H4 (cell line): Measurements from ENCODE around the gene IFI16. TPM values are rescaled to one million over a fixed set of nuclear protein-coding genes. Genes with fewer than 3 reads are reported as not detected.

ENCODE experiments used
- DNase-seq: peaks from one replicate; pipeline ENCODE4 v3.0.0-alpha.2; 2015; ENCODE audit warnings: low spot score
- total RNA-seq: library from RNA; depleted of rRNA; stranded (reverse); fragments of >200 nt; shearing (Covaris generic); gene quantifications from 2 replicates; pipeline ENCODE4 v1.2.3, GENCODE V29; 2014

Gene IFI16
- total RNA-seq, 1 experiment from 2014 or later = 54.0 TPM

DNA sequence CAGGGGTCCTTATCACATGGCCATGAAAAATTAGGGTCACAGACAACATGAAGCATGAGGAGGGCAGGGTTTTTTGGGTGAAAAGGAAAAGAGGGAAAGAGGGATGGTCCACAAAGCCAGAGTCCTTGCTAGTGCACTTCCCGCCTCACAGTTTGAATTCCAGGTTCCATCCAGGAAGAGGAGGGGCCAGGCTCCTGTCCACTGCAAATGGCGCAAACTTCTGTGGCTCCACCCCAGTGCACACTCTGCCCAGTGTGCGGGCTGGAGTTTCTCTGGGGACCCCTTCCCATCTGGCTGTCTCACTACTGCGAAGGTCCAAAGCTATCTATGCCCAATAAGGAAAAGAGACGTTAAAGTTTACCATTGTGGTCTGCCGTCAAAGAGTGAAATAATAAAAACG is 49.0 kb downstream of the IFI16 start:
- no peak for DNase-seq

DNA sequence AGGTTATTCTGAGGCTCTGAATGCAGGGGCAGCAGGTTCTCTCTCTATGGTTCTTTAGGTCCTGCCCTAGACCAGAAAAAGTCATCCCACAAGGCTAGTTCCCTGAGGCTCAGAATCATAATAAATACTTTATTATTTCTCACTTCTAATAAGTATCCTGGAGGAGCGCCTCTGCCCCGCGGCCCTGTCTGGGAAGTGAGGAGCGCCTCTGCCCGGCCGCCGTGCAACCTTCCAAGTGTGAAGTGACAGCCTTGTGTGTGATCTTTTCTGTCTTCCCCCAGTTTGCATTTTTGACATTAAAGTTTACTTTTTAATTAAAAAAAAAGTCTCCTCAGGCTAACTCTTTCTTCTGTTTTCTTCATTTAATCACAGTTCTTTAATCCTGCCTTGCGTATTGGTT is 55.4 kb downstream of the IFI16 start:
- DNase-seq = no peak

DNA sequence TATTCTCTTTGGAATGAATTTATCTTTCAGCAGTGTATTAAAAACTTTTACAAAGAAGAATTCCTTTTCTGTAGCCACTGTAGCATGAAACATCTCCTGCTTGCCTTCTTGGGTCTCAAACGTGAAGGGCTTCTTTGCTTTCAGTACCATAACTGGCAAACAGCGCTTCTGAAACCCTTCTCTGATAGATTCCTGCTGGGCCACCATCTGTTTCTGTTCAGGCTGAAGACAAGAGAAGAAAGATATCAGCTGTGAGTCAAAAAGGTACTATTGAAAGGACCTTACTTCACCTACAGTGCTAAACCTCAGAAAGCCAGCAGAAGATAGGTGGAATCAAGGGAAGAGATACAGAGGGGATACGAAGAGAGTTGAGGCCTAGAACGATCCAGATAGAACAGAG is 56.4 kb downstream of the IFI16 start:
- DNase-seq = no peak

DNA sequence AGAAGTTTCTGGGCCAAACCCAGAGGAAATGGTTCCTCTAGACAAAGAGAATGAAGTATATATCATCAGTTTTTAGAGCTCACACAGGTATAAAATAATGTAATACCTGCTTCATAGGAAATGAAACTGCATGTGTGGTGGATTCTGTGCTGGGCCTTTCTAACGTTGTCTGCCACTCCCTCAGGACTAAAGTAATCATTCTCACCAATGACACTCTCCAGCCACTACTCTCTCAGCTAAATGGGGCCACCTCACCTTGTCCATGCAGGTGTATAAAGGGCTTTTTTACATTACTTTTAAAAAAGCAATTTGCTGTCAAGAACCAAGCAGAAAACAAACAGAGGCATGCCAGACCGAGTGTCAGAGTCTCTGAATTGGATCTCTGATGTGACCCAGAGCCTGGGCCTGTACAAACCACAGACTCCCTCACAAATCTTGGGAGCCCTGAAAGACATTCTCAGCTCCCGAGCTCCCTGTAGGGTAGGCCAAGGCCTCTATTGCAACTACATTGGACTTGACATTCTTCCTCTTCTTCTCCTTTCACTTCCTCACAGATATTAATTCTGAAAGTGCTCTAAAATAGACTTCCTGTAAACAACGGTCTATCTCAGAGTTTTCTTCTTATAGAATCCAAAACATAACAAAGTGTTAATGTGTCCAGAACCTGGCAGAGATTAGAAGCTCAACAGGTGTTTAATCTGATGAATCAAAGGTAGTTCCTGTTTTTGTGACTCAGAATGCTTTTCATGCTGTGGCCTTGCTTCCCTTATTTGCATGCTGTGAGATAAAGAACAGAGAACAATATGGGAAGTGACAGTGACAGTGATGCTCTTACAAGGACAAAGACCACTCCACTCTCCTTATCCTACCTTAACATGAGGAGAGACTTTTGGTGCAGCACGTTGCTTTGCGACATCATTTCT is 58.3 kb downstream of the IFI16 start:
- DNase-seq = no peak

DNA sequence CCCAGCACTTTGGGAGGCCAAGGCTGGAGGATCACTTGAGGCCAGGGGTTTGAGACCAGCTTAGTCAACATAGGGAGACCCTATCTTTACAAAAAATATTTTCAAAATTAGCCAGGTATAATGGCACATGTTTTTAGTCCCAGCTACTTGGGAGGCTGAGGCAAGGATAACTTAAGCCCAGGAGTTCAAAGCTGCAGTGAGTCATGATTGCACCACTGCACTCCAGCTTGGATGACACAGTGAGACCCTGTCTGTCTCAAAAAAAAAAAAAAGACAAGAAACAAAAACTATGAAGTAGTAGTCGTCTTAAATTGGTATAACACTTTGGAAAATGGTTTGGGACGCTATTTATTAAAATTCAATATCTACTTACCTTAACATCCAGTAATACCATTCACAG is 59.2 kb downstream of the IFI16 start:
- DNase-seq = no peak

DNA sequence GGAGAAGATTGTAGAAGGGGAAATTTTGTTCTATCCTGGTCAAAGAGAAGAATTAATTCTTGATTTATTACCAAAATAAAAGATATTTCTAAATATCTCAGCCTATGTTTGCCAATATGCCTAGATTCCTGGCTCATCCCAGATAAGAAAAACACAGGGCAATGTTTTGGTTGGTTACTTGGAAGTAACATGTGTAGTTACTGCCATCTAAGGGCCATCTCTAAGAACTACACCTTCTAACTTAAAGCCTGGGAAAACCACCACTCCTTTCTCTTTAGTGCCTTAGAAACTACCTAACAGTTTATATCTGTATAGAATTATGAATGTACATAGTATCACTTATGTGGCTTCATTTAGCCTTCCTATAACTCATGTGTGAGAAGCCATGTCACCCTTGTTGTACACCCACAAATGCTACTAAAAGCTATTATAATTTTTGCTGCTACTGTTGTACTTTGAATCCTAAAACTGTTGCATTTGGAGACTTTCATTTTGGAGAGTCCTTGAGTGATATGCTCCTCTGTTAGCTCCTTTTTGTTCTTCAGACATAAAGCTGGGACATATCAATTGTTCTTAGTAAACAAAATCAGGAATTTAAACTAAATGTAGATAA is 62.4 kb downstream of the IFI16 start:
- DNase-seq = peak; percentile 74

DNA sequence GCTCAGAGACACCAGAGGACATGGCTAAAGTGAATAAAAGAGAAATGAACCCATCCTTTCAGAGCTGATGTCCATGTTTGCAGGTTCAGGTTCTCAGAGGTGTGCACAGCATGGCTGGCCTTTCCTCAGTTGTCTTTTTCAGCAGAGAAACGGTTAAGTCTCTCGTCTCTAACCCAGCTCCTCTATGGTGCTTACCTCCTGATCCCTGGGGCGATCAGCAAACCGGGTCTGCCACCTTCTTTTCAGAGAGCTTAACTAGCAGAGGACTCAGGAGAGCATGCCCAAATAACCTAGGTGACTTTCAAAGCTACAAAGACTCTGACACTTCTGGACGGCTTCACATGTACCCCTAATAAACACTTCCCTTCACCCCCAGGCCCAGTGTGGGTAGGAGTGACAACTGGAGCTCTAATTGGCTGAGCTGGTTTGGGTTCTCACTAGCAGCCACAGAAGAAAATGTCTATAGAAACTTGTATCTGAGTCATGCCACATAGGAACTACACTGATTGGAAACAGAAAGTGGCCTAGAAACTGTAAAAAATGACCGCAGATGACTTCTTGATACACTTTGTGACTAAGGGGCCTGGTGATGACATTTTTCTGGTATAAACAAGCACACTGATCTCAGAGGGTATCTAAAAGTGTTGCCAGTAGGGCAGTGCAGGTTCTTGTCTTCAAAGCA is 66.9 kb downstream of the IFI16 start, which contains the start of gene AIM2:
AIM2 (minus strand) TSS at position 329 of the 682 bp plus-strand sequence. CDS start 3,267 bp downstream, outside the sequence.
- peak; percentile 90 for DNase-seq

DNA sequence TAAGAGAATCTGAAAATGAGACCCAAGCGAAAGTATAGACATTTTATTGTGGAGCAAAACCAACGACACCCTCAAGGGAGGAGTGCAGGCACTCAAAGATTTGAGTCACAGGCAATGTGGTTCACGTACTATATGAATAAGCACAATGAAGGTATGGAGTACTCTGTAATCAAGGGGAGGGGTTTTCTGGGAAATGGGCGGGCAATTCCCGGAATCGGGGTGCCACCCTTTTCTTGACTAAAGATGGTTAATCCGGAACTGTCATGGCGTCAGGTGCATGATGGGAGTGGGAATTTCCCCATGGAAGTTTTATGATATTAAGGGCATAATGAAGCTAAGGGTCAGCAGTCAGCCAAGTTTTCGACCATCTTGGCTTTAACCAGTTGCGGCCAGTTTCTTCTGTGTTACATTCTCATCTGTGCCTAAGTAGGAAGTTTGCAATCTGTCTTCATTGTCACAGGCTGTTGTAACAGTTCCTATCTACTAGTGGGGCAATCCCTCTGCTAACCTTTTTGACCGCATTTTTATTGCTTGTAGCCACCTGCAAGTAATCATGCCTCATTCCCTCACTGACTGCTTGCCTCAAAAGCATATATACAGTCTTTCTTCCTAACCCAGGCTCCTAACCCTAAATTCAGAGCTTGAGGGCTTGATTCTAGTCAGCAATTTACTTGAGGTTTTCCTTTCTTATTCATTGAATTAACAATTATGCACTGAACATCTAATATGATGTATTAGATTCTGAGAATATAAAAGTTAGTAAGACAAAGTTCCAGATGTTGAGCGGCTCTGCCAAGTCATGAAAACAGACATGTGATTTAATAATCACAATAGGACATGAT is 67.6 kb downstream of the IFI16 start:
- DNase-seq = peak; percentile 94

DNA sequence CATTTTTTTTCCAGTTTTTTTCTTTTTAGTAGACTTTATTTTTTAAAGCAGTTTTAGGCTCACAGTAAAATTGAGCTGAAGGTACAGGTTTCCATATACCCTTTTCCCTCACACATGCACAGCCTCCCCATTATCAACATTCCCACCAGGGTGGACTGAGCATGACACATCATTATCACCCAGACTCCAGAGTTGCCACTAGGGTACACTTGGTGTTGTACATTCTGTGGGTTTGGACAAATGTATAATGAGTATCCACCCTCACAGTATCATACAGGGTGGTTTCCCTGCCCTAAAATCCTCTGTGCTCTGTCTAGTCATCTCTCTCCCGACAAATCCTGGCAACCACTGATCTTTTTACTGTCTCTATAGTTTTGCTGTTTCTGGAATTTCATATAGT is 69.8 kb downstream of the IFI16 start:
- DNase-seq = no peak

DNA sequence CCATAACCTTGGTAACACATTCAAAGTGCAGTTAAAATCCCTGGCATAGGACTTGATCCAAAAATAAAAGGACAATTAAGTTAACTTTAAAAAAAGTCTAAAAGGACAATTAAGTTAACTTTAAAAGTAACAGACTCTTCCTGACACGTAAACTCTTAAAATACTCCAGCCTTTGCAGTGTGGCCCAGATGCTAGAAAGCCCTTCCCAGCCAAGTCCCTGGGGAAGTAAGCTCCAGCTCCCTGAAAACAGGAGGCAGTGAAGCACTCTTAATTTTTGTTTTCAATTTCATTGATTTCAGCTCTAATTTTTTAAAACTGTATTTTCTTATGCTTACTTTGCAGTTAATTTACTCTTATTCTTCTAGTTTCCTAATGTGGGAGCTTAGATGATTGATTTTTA is 71.9 kb downstream of the IFI16 start:
- no peak for DNase-seq

DNA sequence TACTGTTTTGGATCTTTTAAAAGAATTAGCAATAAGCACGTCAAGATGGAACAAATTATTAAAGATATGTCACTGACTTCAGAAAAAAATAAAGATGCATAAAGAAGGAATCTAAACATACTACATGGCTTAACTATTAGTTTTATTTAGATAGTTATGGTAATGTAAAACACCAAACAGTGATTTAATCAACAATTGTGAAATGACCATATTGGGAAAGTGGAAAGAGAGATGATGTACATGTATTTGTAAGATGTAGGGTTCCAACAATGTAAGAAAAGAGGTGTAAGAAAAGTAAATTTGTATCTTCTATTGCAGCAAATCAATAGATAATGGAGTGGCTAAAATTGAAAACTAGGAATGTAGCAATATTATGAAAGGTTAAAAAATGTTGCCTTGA is 73.3 kb downstream of the IFI16 start:
- no peak for DNase-seq

DNA sequence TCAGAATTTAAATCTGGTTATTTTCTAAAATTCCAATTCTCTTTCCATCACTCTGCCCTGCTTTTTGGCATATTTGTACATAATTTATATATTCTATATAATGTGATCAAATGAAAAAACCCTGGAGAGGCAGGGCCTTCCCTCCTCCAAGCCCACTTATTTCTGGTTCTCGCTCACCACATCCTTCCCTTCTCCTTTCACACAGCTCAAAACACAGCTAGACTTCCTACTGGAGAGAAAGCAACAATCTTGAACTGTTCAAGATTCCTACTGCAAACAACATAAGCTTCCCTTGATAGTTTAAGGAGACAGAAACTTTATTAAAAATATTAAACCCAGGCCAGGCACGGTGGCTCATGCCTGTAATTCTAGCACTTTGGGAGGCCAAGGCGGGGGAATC is 74.4 kb downstream of the IFI16 start:
- no peak for DNase-seq

DNA sequence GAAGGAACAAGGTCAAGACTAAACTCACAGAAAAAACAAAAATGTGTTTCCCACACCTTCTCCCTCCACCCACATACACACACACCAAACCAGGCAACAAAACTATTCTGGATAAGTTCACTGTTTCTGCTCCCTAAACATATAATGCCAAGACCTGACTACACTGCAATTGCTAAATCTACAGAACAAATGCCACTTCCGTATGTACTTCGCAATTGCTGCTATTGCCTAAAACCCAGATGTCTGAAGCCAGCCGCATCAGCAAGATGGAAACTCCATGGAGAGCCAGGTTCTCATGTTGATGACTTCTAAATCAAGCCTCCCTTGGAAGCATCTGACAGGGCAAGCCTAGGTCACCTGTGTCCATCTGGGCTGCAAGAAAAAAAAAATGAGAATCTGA is 75.2 kb downstream of the IFI16 start:
- no peak for DNase-seq

DNA sequence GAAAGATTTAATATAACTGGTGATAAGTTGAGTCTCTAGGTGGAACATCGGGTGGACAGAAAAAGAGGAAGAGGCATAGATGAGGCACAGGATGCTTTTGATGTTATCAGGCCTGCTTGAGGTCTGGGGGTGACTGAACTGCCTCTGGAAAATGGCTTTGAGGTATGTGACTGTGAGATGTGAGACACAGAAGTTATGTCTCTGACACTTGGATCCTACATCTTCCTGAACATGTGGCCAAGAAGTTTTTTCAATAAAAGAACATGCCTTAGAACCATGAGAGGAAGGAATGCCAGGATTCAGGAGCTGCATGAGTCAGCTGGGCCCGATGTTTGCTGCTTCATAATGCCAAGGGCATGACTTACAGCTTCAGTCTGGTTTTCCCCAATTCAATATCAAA is 78.3 kb downstream of the IFI16 start:
- peak; percentile 43 for DNase-seq

DNA sequence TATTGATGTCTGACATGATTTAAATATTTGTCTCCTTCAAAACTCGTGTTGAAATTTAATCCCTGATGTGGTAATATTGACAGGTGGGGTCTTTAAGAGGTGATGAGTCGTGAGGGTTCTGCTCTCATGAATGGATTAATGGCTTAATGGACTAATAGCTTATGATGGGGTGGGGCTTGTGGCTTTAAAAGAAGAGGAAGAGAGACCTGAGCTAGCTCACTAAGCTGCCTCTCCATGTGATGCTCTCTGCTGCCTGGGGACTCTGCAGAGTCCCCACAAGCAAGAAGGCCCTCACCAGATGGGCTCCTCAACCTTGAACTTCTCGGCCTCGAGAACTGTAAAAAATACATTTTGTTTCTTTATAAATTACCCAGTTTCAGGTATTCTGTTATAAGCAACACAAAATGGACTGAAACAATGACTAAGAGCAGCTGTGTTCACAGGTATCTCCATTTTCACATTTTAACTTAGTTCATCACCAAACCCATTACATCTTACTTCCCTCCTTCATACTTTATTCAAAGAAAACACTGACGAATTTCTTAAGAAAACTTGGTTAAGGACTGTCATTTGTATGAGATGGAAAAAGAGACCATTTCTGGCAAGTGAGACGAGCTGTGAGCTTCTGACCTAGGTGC is 79.0 kb downstream of the IFI16 start:
- DNase-seq = no peak

DNA sequence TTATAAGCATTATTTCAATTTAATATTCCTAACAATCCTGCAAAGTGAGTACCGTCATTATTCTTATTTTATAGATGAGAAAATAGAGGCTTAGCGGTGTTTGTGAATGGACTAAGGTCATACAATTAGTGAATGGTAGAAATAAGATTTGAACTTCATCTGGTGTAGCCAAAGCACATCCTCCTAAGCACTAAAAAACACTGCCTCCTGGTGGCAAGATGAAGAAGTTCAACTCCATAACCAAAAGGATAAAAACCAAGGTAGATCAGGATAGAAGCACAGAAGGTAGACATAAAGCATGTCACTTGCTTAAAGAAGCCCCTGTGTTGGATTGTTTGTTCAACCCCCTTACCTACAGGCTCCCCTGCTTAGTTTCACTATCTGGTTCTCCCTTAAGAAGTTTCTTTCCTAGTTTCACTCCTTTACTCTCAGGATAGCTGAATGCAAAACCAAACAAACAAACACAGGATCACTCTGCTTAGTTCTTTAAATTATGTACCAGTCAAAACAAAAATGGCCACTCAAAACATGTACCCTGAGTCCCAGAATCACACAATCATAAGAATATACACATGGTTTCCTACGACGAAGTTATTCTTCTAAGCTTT is 79.6 kb downstream of the IFI16 start:
- DNase-seq = peak; percentile 49

DNA sequence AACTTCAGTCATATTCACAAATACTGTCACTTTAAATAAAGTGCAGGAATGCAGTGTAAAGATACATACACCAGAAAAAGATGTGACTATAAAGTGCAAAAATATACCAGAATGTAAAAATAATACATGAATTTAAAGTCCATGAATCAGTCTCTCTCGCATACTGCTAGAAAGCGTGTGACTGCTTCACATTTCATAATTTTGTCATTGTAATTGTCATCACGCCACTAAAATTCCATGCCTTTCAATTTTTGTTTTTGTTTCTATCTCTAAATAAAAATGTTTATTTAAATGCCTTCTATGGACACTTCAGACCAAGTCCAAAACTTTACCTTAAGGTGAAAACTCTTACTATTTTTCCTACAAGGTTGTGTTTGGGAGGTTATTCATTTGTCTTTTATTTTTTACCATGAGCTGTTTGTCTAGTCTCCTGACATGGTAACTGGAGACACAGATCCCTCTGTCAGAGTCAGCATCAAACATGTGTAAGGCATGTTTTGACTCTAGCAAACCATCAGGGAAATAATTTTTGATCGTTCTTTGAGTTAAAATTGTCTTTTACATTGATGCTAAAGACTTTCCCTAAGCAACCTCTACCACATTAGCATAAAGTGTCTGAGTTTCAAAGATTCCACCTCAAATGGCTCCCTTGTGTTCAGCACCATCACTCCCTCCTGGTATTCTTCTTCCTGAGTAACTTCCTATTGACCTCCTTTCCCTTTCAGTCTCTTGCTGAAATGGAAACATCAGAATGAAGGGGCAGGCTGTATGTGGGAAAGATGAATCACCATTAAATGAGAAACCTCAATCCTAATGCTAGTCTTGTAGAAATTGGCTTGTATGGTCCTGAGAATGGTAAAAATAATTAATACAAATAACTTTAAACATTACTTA is 80.8 kb downstream of the IFI16 start:
- DNase-seq = peak; percentile 47

DNA sequence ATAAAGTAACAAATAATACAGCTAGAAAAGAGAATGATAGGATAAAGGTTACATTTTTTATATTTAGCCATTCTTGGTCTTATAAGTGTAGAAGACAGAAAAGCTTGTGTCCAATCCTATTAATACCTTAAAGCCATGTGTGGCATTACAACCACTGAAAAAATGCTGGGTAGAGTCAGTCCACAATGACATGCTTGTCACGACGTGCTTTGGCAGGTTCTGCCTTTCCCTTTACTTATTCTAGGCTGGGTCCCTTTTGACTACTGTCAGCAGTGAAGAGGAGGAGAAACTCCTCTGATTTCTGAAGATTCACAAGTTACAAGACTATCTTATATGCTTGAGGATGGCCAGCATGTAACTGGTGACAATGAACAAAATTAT is 81.5 kb downstream of the IFI16 start:
- DNase-seq = no peak

DNA sequence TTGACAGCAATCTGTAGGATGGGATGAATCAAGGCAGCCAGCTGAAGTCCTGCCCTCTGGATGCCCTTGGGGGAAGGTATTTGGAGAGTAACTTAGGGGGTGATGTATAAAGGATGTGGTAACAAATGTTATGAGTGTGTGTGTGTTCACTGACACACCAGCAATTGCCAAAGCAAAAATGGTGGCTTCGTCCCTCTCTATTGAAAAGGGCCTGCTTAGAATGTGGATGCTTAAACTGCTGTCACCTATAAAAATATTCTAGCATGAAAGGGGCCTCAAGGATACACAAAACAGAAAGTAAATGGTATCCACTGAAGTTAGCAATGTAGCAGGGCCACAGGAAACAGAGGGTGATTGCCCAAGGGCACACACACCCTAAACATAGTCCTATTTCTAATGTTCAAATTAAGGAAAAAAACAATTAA is 81.9 kb downstream of the IFI16 start:
- peak; percentile 47 for DNase-seq
